GM21723 (cell line): ENCODE measurements around the gene FAM151A.

Source experiments
- ATAC-seq: cut with Tn5 transposase; IDR thresholded peaks from one replicate; pipeline ENCODE4 v1.9.1; 2021; ENCODE audit warnings: mild to moderate bottlenecking, moderate library complexity; ENCODE audit not compliant: unreplicated experiment

Gene FAM151A

GRCh38 chr1:54604572-54605370 lies 18.6 kb downstream of the FAM151A start:
- ATAC-seq: no peak

GRCh38 chr1:54604051-54604450 lies 19.3 kb downstream of the FAM151A start:
- no peak for ATAC-seq

GRCh38 chr1:54603241-54603640 lies 20.1 kb downstream of the FAM151A start:
- ATAC-seq: no peak

- ATAC-seq: no peak
These were observed 20.8 kb downstream of the FAM151A start for GRCh38 chr1:54602554-54602953.

DNA sequence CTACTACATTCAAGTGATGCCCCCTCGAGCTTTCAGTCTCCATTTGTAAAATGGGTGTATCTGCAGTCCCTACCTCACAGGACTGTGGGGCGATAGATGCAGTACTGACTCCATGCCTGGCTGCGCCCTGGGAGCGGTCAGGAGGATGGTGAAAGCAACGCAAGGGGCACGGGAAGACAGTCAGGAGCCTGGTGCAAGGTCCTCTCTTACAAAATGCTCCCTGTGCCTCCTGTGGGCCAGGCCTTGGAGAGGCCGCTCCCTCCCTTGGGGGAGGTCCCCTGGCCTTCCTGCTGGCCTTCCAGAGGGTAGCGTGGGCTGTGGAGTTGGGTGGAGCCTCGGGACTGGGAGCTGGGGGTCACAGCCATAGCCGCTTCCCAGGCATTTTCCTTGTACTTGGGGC lies 21.6 kb downstream of the FAM151A start:
- no peak for ATAC-seq

GRCh38 chr1:54600947-54601721 lies 22.2 kb downstream of the FAM151A start:
- ATAC-seq: no peak

DNA sequence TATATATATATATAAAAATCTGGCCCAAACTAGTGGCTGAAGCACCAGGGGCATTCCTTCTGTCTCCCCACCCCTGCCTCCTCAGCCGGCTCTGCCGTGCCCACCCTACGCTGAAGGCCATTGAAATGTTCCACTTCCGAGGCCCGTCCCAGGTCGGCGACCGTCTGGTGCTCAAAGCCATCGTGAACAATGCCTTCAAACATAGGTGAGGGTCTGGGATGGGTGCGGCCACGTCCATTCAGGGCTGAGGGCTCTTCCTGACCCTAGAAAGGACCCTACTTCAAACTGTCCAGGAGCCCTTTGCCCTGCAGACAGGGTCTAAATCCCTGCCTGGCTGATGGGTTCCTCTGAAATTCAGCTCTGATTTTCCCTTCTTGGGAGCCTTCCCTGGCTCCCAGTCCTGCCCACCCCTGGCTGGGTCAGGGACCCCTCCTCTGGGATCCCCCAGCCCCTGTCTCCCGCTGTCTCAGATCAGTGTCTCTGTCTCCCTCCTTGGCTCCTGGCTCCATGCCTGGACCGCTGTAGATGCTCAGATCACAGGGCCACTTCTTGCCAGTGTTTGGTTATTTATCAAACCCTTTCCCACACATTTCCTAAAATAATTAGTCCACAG lies 24.0 kb downstream of the FAM151A start:
- no peak for ATAC-seq

- no peak for ATAC-seq
These were observed 25.8 kb downstream of the FAM151A start for GRCh38 chr1:54597455-54598030.

DNA sequence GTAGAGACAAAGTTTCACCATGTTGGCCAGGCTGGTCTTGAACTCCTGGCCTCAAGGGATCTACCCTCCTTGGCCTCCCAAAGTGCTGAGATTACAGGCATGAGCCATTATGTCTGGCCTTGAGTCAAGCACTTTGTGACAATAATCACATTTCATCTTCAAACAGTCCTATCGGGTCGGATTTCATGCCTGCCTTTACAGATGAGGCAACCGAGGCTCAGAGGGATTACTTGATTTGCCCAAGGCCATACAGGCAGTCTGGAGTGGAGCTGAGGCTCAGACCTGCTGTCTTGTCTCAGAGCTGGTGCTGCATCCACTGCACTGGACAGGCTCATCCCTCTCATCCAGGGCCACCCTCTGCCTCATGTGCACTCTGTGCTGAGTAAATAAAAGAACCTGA lies 26.6 kb downstream of the FAM151A start:
- no peak for ATAC-seq

GRCh38 chr1:54595956-54596498 lies 27.3 kb downstream of the FAM151A start:
- ATAC-seq: no peak

- no peak for ATAC-seq
These were observed 28.9 kb downstream of the FAM151A start for GRCh38 chr1:54594463-54594862.

DNA sequence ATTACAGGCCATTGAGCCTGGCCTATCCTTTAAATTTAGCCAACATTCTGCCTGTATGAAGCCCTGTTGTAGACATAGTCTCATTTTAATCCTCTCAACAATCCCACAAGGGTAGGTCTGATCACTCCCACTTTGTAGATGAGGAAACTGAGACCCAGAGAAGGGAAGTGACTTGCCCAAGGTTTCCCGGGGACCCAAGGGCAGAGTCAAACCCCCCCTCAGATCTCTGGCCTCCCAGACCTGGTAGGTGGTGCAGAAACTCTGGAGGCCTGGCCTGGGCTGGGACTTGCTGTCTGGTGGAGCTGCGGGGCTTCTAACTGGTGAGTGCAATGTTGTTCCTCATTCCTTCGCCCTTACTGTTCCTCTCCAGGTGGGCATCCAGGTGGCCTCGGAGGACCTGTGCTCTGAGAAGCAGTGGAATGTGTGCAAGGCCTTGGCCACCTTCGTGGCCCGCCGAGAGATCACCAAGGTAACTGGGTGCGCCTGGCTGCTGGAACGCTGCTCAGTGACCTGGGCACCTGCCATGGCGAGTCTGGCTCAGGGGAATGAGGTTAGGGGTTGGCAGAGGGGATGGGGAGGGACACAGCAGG lies 29.7 kb downstream of the FAM151A start:
- no peak for ATAC-seq

GRCh38 chr1:54591127-54591756 lies 32.1 kb downstream of the FAM151A start:
- no peak for ATAC-seq

GRCh38 chr1:54588377-54588776 lies 34.9 kb downstream of the FAM151A start:
- no peak for ATAC-seq

DNA sequence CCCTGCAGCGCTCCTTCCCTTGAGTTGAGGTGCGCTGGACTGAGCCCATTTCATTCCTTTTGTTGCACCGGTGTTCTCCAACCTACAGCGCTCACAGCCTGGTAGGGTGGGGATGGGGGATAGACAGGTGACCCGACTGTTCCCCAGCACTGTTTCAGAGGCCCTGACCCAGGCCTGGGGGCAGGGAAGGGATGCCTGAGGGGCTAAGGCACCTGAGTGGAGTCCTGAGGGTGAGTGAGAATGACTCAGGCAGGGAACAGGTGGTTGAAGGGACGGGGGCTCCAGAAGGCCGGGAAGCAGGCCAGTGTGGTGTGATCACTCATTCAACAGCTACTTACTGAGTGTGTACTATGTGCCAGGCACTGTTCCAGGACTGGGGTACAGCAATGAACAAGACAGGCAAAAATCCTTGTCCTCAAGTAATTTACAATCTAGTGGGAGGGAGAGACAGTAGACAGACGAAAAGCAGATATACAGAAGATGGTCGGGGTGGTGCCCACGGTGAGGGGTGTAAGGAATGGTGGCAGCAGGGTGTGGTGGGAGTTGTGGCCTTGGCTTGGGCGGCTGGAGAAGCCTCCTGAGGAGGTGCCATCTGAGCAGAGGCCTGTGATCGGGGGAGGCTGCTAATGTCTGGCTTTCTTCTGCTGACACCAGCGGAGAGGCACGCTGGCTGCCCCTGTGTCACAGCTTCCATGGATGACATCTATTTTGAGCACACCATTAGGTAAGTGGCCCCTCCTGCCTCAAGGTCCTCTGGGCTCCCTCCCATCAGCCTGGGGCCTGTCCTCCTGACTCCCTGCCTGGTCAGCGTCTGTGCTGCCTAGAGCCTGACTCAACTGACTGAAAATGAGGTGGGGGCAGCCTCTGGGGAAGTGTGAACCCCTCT lies 37.9 kb downstream of the FAM151A start:
- ATAC-seq: no peak

DNA sequence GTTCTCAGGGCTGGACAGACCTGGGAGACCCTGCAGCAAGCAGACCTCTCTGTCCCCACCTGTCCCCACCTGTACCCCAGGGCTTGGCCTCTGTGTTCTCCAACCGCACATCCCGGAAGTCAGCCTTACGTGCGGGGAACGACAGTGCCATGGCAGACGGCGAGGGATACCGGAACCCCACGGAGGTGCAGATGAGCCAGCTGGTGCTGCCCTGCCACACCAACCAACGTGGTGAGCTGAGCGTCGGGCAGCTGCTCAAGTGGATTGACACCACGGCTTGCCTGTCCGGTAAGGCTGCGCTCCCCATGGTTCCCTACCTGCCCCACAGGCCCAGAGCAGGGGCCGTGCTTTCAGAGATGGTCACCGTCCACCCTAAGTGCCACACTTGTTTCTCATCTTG lies 38.8 kb downstream of the FAM151A start:
- ATAC-seq: no peak

DNA sequence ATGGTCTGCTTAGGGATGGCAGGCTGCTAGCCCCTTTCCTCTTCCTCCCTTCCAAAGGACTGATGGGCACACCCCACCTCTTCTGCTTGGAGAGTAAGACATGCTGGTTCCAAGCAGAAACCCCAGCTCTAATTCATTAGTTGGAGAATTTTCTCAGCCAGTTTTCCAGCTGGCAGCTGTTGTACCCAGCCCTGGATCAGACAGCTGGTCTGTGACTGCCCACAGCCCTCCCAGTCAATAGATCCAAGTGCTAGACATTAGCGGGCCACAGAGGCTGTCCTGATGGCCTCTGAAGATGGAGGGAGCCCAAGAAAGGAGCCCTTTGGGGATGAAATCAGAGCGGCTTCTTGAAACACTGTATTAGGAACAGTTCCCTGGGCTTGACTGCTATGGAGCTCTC lies 39.5 kb downstream of the FAM151A start:
- ATAC-seq: no peak

GRCh38 chr1:54583307-54583686 lies 40.0 kb downstream of the FAM151A start:
- ATAC-seq: no peak

GRCh38 chr1:54582566-54583306 lies 40.6 kb downstream of the FAM151A start:
- ATAC-seq: no peak
